ENCODE measurements around the gene MAGIX.

Gene MAGIX

GRCh38 chrX:49160908-49161307 is 1.6 kb upstream of the MAGIX start:
- no peak for DNase-seq (ENCODE audit: low read depth)
- no peak overlapping the region for H3K4me3 ChIP-seq (ENCODE audit: control insufficient read depth, low read depth, low read length)
- no peak for TF ChIP-seq CTCF (conservative IDR thresholded peaks at IDR 0.05; ENCODE audit: control insufficient read depth, insufficient read depth, low read depth, low read length)

- no peak overlapping the region for H3K4me3 ChIP-seq (ENCODE audit: control insufficient read depth, low read depth, low read length)
- DNase-seq (ENCODE audit: low read depth), result no peak
- no peak for TF ChIP-seq CTCF (conservative IDR thresholded peaks at IDR 0.05; ENCODE audit: control insufficient read depth, insufficient read depth, low read depth, low read length)
Measured at GRCh38 chrX:49161632-49162031, 926 bp upstream of the MAGIX start.

GRCh38 chrX:49163555-49164419 is 1.2 kb downstream of the MAGIX start:
- peak overlapping the region; percentile 37 for H3K4me3 ChIP-seq (ENCODE audit: control insufficient read depth, low read depth, low read length)
- DNase-seq (ENCODE audit: low read depth), result peak; percentile 76
- no peak for TF ChIP-seq CTCF (conservative IDR thresholded peaks at IDR 0.05; ENCODE audit: control insufficient read depth, insufficient read depth, low read depth, low read length)

- no peak for DNase-seq (ENCODE audit: low read depth)
- TF ChIP-seq CTCF (conservative IDR thresholded peaks at IDR 0.05; ENCODE audit: control insufficient read depth, insufficient read depth, low read depth, low read length), result no peak
- H3K4me3 ChIP-seq (ENCODE audit: control insufficient read depth, low read depth, low read length), result no peak overlapping the region
Measured at GRCh38 chrX:49164589-49165360, 2.2 kb downstream of the MAGIX start.

- peak; percentile 41 for DNase-seq (ENCODE audit: low read depth)
- TF ChIP-seq CTCF (conservative IDR thresholded peaks at IDR 0.05; ENCODE audit: control insufficient read depth, insufficient read depth, low read depth, low read length), result no peak
- no peak overlapping the region for H3K4me3 ChIP-seq (ENCODE audit: control insufficient read depth, low read depth, low read length)
Measured at GRCh38 chrX:49165901-49166881, 3.6 kb downstream of the MAGIX start.

Data from fibroblast of mammary gland (primary cell).